Ammon's horn (tissue), 1 donor: ENCODE measurements around the gene FOXO4.

Source experiments
- DNase-seq: peaks from one replicate; pipeline ENCODE4 v3.0.0-alpha.2; 2016; ENCODE audit warnings: low spot score

FOXO4 gene

DNA sequence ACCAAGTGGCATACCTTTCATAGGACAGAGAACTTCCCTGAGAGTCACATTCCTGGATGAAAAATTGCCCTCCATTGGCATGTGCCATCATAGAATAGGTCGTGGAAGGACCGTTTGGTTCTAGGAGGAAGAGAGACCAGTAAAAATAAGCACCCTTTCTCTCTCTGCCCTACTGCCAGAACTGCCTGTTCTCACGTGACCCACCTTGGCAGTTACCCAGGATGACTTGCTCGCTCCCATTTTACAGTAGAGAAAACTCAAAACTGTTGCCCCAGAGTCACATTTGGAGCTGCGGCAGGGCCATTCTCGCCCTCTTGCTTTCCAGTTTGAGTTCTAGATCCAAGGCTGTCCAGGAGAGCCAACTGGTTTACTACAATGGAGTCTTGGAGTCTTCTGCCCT lies 47.9 kb downstream of the FOXO4 start:
- DNase-seq: peak; percentile 64

DNA sequence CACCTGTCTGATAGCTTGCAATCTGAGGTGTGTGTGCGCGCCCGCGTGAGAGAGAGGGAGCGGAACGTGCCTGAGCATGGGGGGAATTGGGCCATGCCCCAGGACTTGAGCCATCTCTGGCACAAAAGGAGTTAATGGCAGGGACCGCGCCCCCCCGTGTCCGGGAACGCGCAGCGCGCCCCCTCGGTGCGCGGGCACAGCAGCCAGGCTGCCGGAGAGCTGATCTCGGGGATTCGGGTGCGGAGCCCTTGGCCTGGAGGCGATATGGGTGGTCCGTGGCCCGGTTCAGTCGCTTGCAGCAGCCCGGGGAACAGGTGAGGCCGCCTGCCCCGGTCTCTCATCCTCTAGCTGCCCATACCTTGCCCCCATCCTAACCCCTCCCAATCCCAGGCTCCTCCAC lies 49.0 kb downstream of the FOXO4 start, which contains the start of gene NLGN3:
Gene NLGN3, plus strand, starts transcription at position 191 of the 400 bp plus-strand sequence. CDS start 2,909 bp downstream, outside the sequence.
- DNase-seq: peak; percentile 43

DNA sequence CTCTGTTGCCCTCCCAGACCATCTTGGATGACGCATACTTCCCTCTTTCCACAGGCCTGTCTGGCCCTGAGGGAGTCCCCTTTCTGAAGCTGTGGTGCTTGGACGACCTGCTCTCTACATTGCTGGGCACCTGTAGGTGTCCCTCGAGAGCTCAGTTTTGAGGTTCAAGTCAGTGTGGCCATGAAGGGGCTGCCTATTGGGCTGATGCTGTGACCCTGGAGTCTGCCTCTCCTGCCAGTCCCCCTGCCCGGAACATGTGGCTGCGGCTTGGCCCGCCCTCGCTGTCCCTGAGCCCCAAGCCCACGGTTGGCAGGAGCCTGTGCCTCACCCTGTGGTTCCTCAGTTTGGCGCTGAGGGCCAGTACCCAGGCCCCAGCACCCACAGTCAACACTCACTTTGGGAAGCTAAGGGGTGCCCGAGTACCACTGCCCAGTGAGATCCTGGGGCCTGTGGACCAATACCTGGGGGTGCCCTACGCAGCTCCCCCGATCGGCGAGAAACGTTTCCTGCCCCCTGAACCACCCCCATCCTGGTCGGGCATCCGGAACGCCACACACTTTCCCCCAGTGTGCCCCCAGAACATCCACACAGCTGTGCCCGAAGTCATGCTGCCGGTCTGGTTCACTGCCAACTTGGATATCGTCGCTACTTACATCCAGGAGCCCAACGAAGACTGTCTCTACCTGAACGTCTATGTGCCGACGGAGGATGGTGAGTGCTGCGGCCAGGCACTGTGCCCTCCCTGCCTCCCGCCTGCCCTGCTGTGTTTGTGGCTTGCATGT lies 52.0 kb downstream of the FOXO4 start:
- DNase-seq: peak; percentile 49

DNA sequence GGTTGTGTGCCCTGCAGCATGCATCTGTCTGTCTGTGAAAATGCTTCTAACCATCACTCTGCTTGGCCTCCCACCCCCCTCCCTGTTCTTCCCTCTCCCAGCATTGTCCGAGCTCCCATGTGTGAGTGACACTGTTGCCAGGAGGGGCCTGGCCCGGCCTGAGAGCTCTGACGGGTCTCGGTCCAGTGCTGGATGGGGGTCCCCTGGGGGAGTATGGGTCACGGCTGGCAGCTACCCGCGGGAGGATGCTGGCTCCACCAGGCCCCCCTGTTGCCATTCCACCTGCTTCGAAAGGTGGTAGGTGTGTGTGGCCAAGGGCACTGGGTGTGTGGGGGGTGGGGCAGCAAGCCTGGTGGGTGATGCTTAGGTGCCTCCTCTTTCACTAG lies 52.6 kb downstream of the FOXO4 start:
- no peak for DNase-seq

DNA sequence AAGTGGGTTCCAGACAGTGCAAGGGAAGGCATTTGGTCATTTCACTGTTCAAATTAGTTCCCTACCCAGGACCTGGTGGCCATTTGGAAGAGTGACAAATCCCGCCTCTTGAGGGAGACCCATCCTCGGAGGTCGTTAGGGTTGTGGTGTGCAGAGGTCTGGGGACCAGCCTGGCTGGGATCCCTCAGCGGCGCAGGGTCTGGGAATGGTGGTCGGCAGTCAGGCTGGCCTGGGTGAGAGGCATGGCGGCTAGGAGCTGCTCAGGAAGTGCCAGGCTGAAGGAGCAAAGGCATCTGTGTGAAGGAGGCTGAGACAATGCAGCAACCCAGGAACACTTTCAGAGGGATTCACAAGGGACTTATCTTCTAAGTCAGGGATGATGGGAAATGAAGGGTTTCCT lies 55.7 kb downstream of the FOXO4 start:
- DNase-seq: no peak
